ENCODE data around the gene LIG4.

LIG4 gene

GRCh38 chr13:108227651-108228272, 12.4 kb upstream of the LIG4 start:
- no peaks in the 10 kb centered on the region for H3K36me3 ChIP-seq (replicated peaks)
- peak; percentile 35 for DNase-seq
- TF ChIP-seq CTCF (IDR thresholded peaks at IDR 0.05; ENCODE audit: low read depth, low read length, missing control alignments): peak; percentile 34
- peak overlapping the region; percentile 42 for H3K27ac ChIP-seq
- in situ Hi-C loops (cut with HindIII; ENCODE audit: low pct_ligation_motif_present, low sequenced_read_pairs): no loop called here
- H3K27me3 ChIP-seq (replicated peaks): no peaks in the 10 kb centered on the region
- H3K4me3 ChIP-seq (ENCODE audit: low read depth, low read length): no peak overlapping the region

GRCh38 chr13:108226184-108226583, 10.8 kb upstream of the LIG4 start:
- in situ Hi-C loops (cut with HindIII; ENCODE audit: low pct_ligation_motif_present, low sequenced_read_pairs): no loop called here
- no peak for TF ChIP-seq CTCF (IDR thresholded peaks at IDR 0.05; ENCODE audit: low read depth, low read length, missing control alignments)
- Histone ChIP-seq H3K4me3 (ENCODE audit: low read depth, low read length) (no peak overlapping the region), H3K27me3 (replicated peaks) (no peaks in the 10 kb centered on the region), H3K36me3 (replicated peaks) (no peaks in the 10 kb centered on the region), H3K27ac (no peak overlapping the region)
- DNase-seq: no peak

GRCh38 chr13:108225440-108225839, 10.1 kb upstream of the LIG4 start:
- in situ Hi-C loops (cut with HindIII; ENCODE audit: low pct_ligation_motif_present, low sequenced_read_pairs): no loop called here
- Histone ChIP-seq H3K36me3 (replicated peaks) (no peaks in the 10 kb centered on the region), H3K4me3 (ENCODE audit: low read depth, low read length) (no peak overlapping the region), H3K27ac (no peak overlapping the region), H3K27me3 (replicated peaks) (no peaks in the 10 kb centered on the region)
- no peak for DNase-seq
- no peak for TF ChIP-seq CTCF (IDR thresholded peaks at IDR 0.05; ENCODE audit: low read depth, low read length, missing control alignments)

GRCh38 chr13:108223687-108224503, 8.6 kb upstream of the LIG4 start:
- no peak for DNase-seq
- no peaks in the 10 kb centered on the region for H3K36me3 ChIP-seq (replicated peaks)
- no peak overlapping the region for H3K4me3 ChIP-seq (ENCODE audit: low read depth, low read length)
- TF ChIP-seq CTCF (IDR thresholded peaks at IDR 0.05; ENCODE audit: low read depth, low read length, missing control alignments): no peak
- in situ Hi-C loops (cut with HindIII; ENCODE audit: low pct_ligation_motif_present, low sequenced_read_pairs): no loop called here
- H3K27ac ChIP-seq: no peak overlapping the region
- no peaks in the 10 kb centered on the region for H3K27me3 ChIP-seq (replicated peaks)

GRCh38 chr13:108220041-108220440, 4.7 kb upstream of the LIG4 start:
- Histone ChIP-seq H3K4me3 (ENCODE audit: low read depth, low read length) (no peak overlapping the region), H3K27me3 (replicated peaks) (no peaks in the 10 kb centered on the region), H3K36me3 (replicated peaks) (no peaks in the 10 kb centered on the region), H3K27ac (no peak overlapping the region)
- TF ChIP-seq CTCF (IDR thresholded peaks at IDR 0.05; ENCODE audit: low read depth, low read length, missing control alignments): no peak
- in situ Hi-C loops (cut with HindIII; ENCODE audit: low pct_ligation_motif_present, low sequenced_read_pairs): no loop called here
- no peak for DNase-seq
